HG03196 (cell line): ENCODE data around the gene PVR.
"Not testable (repeated sequence)": the region's sequence is repeated elsewhere in the genome, so short reads cannot be mapped to it uniquely, and the experiment has no call there.

Source experiments
- ATAC-seq: cut with Tn5 transposase; IDR thresholded peaks from one replicate; pipeline ENCODE4 v1.9.1; 2021; ENCODE audit not compliant: unreplicated experiment

Gene PVR

DNA sequence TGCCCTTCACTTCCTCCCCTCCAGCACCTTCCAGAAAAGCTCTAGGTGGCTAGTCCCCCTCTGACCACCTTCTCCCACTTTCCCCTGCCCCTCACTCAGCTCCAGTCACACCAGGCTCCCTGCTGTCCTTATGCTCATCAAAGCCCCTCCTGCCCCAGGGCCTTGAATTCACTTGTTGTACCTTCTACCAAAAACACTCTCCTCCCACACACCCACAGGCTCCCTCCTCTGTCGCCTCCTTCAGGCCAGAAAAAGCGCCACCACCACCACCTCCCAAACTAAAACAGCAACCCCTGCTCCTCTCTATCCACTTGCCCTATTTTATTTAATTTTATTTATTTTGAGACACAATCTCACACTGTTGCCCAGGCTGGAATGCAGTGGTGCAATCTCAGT is 50.5 kb downstream of the PVR start:
- no peak for ATAC-seq

DNA sequence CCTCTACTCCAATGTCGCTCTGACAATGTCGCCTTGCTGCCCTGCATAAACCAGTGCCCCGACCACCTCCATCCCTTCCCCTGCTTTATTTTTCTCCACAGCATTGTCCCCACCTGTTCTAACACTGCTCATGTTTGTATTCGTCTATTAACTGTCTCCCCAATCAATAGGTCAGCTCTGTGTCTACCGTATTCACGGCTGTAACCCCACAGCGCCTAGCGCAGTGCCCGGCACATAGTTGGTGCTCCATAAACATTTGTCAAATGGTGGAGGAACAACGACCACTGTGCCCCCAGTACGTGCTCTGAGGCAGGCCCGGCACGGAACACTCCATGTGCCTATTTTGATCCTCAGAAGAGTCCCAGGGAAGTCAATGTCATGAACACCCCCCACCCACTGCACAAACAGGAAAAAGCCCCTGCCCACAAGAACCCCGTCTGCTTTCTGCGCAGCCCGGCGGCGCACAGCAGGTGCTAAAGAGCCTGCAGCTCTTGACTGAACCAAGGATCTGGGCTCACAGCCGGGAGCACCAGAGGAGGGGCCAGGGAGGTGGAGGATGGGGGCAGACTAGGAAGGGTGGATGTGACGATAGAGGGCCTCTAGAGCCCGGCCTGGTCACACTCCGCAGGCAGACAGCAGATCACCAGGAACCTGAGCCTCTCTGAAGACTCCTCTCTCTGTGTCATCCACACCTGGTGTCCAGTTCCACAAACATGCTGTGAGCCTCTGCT is 53.4 kb downstream of the PVR start:
- no peak for ATAC-seq

DNA sequence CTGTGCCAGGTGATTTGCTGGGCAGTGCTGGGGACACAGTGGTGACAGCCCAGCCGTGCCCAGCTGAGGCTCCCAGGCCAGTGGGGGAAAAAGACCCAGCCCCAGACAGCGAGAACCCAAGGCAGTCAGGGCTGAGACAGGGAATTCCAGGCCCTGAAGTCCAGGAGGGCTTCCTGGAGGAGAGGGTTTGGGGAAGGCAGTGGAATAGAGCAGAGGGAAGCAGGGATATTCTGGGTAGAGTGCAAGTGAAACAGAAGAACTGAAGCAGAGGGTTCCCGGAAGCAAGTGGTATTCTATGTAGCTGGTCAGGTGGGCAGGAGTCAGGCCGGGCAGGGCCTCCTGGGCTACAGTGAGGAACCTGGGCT is 53.9 kb downstream of the PVR start:
- no peak for ATAC-seq

DNA sequence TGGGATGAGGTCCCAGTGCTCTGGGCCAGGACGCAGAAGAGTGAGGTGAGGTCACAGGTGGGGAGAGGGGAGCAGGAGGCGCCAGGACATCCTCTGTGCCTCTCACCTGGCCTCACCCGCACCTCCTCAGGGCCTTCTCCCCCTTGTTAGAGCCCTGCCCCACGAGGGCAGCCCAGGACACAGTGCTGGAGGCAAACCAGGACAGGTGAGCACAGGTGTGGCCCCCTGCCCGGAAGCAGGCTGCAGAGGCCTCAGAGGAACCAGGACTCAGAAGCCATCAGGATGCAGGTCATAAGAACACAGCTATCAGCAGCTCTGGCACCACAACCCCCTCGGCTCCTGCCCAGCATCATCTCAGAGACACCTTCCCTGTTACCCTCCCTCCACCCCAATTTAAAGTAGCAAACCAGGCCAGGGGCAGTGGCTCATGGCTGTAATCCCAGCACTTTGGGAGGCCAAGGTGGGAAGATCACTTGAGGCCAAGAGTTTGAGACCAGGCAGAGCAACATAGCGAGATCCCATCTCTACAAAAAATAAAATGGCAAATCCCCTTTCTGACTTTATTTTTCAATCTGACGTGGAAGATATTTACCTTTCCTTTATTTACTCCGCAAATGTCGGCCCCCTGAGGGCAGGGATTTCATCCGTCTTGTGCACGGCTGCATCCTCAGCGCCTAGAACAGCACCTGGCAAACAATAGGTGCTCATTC is 54.9 kb downstream of the PVR start, which contains the start of gene CEACAM16:
Gene CEACAM16, plus strand, starts transcription at position 660 of the 710 bp plus-strand sequence. CDS start 2,306 bp downstream, outside the sequence.
- no peak for ATAC-seq

DNA sequence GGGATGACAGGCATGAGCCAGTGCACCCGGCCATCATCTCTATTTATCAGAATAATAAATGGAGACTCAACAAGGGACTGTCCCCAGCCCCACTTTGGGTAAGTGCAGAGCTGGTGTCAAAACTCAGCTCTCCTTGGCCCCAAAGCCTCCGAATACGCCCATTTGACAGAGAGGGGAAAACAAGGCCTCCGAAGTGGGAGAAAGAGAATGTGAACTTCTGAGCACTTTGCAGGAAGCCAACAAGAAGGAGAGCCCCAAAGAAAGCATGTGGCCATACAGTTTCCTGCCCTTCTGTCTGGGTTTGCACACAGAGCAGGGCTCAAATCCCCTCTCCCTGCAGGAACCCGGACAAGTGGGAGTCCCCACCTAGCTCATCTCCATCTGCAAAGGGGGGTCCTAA is 56.8 kb downstream of the PVR start:
- ATAC-seq, result no peak

DNA sequence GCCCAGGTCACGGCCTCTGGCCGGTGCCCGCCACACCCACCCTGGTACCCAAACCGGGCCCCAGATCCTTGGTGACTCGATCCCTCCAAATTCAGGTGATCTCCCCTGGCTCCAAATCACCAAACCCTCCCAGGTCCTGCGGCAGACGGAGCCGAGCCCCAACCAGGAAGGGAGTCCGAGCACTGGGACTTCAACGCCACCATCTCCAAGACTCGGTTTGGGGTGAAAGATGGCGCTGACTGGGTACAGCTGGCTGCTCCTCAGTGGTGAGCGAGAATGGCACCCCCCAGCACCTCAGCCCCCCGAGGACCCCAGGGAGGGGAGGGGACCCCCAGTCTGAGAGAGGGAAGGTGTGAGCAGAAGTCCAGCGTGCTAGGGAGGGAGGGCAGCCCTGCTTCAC is 57.5 kb downstream of the PVR start:
- ATAC-seq, result no peak

DNA sequence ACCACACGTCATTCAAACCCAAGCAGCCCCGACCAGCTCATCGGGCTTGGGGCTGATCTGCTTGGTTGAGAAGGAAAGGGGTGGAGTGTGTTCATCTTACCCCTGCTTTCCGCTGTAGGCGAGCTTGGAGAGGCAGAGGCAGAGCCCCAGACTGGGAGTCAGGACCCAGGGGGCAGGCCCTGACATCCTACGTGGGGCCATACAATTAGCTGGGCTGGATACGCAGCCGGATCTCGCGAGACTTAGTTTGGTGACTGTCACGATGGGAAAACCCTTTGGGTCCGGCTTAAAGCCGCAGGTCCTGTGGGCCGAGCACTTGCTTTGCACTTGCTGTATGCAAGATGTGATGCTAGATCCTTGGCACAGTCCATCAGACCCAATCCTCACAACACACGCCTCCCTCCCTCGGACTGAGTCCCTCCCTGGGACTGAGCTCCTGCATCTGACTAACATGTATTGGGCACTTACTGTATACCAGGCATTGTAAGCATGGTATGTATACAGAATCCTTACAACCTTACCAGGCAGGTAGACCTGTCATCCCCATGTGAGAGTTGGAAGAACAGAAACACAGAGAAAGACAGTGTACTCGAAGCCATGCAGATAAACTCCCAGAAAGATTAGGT is 59.0 kb downstream of the PVR start:
- ATAC-seq, result no peak

DNA sequence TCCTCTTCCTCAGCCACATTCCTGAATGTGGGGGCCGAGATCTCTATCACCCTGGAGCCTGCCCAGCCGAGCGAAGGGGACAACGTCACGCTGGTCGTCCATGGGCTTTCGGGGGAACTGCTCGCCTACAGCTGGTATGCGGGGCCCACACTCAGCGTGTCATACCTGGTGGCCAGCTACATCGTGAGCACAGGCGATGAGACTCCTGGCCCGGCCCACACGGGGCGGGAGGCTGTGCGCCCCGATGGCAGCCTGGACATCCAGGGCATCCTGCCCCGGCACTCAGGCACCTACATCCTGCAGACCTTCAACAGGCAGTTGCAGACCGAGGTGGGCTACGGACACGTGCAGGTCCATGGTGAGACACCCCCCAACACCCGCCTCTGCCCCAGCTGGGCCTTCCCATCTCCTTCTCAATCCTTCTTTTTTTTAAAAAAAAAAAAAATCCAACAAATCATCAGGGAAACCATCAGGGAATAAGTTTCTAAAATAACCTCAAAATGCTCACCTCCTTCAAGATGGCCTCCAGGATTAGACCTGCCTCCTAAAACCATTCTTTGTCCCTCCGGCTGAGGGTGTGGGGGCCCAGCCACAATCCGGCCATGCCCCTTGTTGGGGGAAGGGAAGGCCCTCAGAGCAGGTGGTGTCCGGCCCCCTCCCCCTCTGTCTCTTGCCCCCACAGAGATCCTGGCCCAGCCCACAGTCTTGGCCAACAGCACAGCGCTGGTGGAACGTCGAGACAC is 59.8 kb downstream of the PVR start:
- ATAC-seq, result no peak

DNA sequence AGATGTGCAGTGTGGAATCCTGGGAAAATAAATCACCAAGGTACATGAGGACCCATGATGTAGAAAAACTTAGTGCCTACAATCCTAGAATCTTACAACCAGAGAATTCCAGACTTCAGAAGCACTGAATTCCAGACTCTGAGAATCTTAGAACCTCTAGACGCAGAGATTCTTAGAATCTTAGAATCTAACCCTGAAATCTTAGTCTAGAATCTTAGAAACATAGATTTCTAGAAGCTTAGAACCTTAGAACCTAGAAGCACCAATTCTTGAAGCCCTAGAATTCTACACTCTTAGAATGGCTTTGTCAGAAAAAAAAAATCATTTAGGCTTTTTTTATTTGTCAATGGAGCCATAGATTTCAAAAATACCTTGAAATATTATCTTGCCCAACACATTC is 61.3 kb downstream of the PVR start:
- no peak for ATAC-seq

DNA sequence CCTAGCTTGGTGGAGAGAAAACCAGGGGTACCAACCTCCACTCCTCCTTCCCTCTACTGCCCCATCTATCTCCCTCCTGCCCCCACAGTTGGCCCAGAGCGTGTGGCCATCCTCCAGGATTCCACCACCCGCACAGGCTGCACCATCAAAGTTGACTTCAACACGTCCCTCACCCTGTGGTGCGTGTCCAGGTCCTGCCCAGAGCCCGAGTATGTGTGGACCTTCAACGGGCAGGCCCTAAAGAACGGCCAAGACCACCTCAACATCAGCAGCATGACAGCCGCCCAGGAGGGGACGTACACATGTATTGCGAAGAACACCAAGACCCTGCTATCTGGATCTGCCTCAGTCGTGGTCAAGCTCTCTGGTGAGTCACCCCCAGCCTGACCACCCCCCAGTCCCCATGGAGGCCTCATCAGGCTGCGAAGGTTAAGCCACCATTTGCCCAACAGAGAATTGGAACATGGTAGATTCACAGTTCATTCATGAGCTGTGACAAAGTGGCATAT is 61.8 kb downstream of the PVR start:
- no peak for ATAC-seq

DNA sequence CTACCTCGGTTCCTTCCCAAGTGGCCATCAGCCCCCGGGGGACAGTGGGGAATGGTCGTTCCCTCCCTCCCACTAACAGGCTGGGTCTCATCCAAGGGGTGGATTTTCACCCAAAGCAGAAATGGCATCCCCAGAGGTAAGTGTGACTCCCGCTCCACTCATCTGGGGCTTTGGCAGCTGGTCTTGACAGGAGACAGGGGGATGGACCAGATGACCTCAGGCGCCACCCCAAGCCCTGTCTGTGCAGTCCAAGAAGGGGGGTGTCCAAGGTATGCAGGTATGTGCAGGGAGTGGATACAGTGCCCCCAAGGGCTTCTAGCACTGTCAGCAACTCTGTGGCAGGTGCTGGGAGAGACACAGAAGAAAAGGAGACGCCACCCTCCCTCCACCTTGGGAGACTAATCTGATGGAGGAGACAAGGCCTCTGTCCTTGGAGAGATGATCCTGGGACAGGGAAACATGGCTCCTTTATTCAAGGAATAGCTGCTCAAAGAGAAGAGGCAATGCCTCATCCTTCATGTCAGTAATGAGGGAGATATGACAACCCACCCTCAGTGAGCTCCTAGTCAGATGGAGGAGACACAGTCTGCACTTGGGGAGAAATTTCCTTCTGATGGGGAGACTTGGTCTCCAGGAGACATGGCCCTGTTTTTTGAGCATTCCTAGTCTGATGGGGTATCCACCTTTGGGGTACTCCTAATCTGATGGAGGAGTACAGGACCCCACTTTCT is 63.0 kb downstream of the PVR start:
- no peak for ATAC-seq

DNA sequence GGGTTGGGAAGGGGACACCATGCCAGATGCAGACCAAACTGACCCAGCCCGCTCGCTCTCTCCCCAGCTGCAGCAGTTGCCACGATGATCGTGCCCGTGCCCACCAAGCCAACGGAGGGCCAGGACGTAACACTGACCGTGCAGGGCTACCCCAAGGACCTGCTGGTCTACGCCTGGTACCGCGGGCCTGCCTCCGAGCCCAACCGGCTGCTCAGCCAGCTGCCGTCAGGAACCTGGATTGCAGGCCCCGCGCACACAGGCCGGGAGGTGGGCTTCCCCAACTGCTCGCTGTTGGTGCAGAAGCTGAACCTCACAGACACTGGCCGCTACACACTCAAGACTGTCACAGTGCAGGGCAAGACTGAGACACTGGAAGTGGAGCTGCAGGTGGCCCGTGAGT is 64.1 kb downstream of the PVR start:
- no peak for ATAC-seq

DNA sequence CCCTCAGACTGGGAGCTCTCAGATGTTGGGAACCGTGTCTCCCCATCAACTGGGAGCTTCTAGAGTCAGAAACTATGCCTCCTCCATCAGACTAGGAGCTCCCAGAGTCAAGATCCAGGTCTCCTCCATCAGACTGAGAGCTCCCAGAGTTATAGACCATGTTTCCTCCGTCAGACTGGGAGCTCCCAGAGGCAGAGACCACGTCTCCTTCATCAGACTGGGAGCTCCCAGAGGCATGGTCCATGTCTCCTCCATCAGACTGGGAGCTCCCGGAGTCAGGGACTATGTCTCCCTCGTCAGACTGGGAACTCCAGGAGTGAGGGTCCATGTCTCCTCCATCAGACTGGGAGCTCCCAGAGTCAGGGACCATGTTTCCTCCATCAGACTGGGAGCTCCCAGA is 65.2 kb downstream of the PVR start:
- no peak for ATAC-seq

DNA sequence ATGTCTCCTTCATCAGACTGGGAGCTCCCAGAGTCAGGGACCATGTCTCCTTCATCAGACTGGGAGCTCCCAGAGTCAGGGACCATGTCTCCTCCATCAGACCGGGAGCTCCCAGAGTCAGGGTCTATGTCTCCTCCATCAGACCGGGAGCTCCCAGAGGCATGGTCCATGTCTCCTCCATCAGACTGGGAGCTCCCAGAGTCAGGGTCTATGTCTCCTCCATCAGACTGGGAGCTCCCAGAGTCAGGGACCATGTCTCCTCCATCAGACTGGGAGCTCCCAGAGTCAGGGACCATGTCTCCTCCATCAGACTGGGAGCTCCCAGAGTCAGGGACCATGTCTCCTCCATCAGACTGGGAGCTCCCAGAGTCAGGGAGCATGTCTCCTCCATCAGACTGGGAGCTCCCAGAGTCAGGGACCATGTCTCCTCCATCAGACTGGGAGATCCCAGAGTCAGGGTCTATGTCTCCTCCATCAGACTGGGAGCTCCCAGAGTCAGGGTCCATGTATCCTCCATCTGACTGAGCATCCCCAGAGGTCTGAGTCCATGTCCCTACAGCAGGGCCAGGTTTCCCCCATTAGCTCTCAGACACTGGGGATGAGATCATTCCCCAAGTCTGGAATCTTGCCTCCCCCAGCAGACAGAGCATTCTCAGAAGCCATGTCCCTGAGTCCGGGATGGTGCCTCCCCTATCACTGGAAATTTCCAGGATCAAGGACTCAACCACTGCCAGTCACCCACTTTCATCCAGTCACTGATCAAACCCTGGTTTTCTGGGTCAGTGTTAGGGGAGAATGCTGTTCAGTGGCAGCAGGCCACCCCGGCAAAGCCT is 65.9 kb downstream of the PVR start:
- not testable (repeated sequence) for ATAC-seq

DNA sequence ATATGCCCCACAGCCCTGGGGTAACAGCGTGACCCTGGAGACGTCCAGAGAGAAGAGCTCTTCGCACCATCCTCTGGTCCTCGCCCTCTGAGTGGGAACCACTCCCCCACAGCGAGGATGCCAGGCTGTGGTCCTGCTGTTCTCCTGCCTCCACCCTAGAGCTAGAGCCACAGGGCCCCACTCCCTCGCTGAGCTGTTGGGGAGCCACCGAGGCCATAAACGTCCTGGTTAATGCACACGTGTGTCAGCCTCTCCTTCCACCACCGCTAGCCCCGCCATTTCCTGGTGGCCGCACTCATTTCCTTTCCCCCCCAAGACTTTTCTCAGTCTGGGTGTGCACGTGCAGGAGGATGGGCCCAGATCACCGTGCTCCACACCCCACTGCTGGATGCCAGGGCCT is 66.8 kb downstream of the PVR start:
- no peak for ATAC-seq

DNA sequence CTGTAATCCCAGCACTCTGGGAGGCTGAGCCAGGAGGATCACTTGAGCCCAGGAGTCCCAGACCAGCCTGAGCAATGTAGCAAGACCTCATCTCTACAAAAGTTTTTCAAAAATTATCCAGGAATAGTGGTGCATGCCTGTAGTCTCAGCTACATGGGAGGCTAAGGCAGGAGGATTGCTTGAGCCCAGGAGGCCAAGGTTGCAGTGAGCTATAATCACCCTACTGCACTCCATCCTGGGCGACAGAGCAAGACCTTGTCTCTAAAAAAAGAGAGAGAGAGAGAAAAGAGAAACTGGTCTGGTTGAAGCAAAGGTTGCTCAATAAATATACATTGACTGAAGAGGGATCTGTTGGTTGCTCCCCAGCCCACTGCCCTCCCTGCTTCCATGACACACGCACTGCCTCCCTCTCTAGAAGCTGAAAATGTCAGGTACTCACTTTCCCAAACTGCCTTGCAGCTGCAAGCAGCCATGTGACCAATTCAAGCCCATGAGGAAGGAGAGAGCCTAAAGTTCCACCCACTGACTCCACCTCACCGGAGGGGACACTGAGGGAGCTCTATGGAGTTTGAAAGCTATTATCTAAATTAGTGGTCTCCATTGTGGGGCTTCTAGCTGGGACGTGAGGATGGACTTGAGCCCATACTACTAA is 69.3 kb downstream of the PVR start:
- no peak for ATAC-seq
